Endothelial cell of umbilical vein (primary cell): ENCODE measurements around the gene METTL1.

ENCODE experiments used
- POLR2A ChIP-seq: IDR thresholded peaks from 2 replicates; pipeline ENCODE4 v1.6.1; 2012; ENCODE audit warnings: low read depth, mild to moderate bottlenecking, control low read depth, low read length
- TF ChIP-seq, protein P1 (sequence below), 2 donors: IDR thresholded peaks; 1 replicate in 1 of 2; 2 replicates in 1 of 2; pipeline ENCODE4 v1.5.1; 2011; ENCODE audit warnings: low read length in 2 of 2, mild to moderate bottlenecking in 2 of 2, moderate library complexity in 2 of 2, control low read depth in 1 of 2, inconsistent platforms in 1 of 2, low read depth in 1 of 2; ENCODE audit not compliant: insufficient read depth in 1 of 2; ENCODE audit errors: extremely low read depth in 1 of 2

DNA sequence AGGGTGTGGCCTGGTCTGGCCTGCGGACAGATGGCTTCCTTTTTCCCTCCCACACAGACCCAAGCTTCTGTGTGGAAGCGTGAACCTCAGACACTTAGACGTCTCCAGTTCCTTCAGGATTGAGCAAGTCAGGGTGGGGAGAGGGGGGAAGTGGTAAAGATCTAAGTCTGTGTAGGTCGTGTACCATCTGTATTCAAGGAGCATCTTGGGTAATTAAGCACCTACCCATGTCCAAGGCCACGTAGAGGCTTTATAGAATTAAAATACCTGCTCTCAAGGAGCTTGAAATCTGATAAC lies 44.9 kb upstream of the METTL1 start:
- TF ChIP-seq, protein P1, sequence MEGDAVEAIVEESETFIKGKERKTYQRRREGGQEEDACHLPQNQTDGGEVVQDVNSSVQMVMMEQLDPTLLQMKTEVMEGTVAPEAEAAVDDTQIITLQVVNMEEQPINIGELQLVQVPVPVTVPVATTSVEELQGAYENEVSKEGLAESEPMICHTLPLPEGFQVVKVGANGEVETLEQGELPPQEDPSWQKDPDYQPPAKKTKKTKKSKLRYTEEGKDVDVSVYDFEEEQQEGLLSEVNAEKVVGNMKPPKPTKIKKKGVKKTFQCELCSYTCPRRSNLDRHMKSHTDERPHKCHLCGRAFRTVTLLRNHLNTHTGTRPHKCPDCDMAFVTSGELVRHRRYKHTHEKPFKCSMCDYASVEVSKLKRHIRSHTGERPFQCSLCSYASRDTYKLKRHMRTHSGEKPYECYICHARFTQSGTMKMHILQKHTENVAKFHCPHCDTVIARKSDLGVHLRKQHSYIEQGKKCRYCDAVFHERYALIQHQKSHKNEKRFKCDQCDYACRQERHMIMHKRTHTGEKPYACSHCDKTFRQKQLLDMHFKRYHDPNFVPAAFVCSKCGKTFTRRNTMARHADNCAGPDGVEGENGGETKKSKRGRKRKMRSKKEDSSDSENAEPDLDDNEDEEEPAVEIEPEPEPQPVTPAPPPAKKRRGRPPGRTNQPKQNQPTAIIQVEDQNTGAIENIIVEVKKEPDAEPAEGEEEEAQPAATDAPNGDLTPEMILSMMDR (IDR thresholded peaks at IDR 0.05; ENCODE audit: extremely low read depth in 1 of 2, insufficient read depth in 1 of 2, low read depth in 1 of 2, low read length in 2 of 2) = no peak
- no peak for TF ChIP-seq POLR2A
